ENCODE data around the gene SSTR3.
A peak's percentile ranks its signal among the peaks of the same experiment; 100 is the strongest.

Gene SSTR3

GRCh38 chr22:37259540-37260029 is 47.3 kb upstream of the SSTR3 start:
- Histone ChIP-seq H3K27ac (ENCODE audit: low read length) (no peak overlapping the region), H3K27me3 (replicated peaks; ENCODE audit: insufficient read depth, low read length) (no peaks in the 10 kb centered on the region), H3K9me3 (replicated peaks; ENCODE audit: insufficient read depth, low read length) (no peaks in the 10 kb centered on the region), H3K4me3 (ENCODE audit: low read length) (no peak overlapping the region), H3K4me2 (ENCODE audit: low read depth, low read length) (peak overlapping the region; percentile 9; the same call in 1 of the 2 replicates), H3K9me2 (replicated peaks; ENCODE audit: insufficient read depth, low read length) (no peaks in the 10 kb centered on the region), H3K9ac (ENCODE audit: low read length) (no peak overlapping the region), H3F3A (ENCODE audit: insufficient read depth, low read length) (no peaks in the 10 kb centered on the region), H4K20me1 (ENCODE audit: insufficient read depth, low read length) (no peaks in the 10 kb centered on the region), H3K79me2 (ENCODE audit: low read length) (no peaks in the 10 kb centered on the region), H2AFZ (ENCODE audit: low read length) (no peak overlapping the region), H3K36me3 (replicated peaks; ENCODE audit: insufficient read depth, low read length) (no peaks in the 10 kb centered on the region), H3K4me1 (ENCODE audit: low read length) (peaks cover 7% of the 10 kb centered on the region)
- TF ChIP-seq EZH2 (optimal IDR thresholded peaks at IDR 0.05; ENCODE audit: low read depth, low read length) = no peak
- peak; percentile 36 for TF ChIP-seq CTCF (IDR thresholded peaks at IDR 0.05; ENCODE audit: low read length)
- TF ChIP-seq EZH2phosphoT487 (IDR thresholded peaks at IDR 0.05; ENCODE audit: low read length) = no peak
- no peak for DNase-seq

GRCh38 chr22:37258753-37259401 is 46.6 kb upstream of the SSTR3 start:
- DNase-seq = no peak
- Histone ChIP-seq H3K4me3 (ENCODE audit: low read length) (no peak overlapping the region), H3K36me3 (replicated peaks; ENCODE audit: insufficient read depth, low read length) (no peaks in the 10 kb centered on the region), H2AFZ (ENCODE audit: low read length) (no peak overlapping the region), H4K20me1 (ENCODE audit: insufficient read depth, low read length) (no peaks in the 10 kb centered on the region), H3F3A (ENCODE audit: insufficient read depth, low read length) (no peaks in the 10 kb centered on the region), H3K9me2 (replicated peaks; ENCODE audit: insufficient read depth, low read length) (no peaks in the 10 kb centered on the region), H3K27me3 (replicated peaks; ENCODE audit: insufficient read depth, low read length) (no peaks in the 10 kb centered on the region), H3K27ac (ENCODE audit: low read length) (no peak overlapping the region), H3K79me2 (ENCODE audit: low read length) (no peaks in the 10 kb centered on the region), H3K9me3 (replicated peaks; ENCODE audit: insufficient read depth, low read length) (no peaks in the 10 kb centered on the region), H3K4me1 (ENCODE audit: low read length) (peaks cover 5% of the 10 kb centered on the region), H3K9ac (ENCODE audit: low read length) (no peak overlapping the region), H3K4me2 (ENCODE audit: low read depth, low read length) (no peak overlapping the region)
- TF ChIP-seq CTCF (IDR thresholded peaks at IDR 0.05; ENCODE audit: low read length) (no peak), EZH2phosphoT487 (IDR thresholded peaks at IDR 0.05; ENCODE audit: low read length) (no peak), EZH2 (optimal IDR thresholded peaks at IDR 0.05; ENCODE audit: low read depth, low read length) (no peak)

- no peak overlapping the region for H3K27ac ChIP-seq (ENCODE audit: low read length)
- TF ChIP-seq EZH2 (optimal IDR thresholded peaks at IDR 0.05; ENCODE audit: low read depth, low read length) (no peak), CTCF (IDR thresholded peaks at IDR 0.05; ENCODE audit: low read length) (no peak), EZH2phosphoT487 (IDR thresholded peaks at IDR 0.05; ENCODE audit: low read length) (no peak)
- H3K9me2 ChIP-seq (replicated peaks; ENCODE audit: insufficient read depth, low read length) = no peaks in the 10 kb centered on the region
- H3K9me3 ChIP-seq (replicated peaks; ENCODE audit: insufficient read depth, low read length) = no peaks in the 10 kb centered on the region
- H4K20me1 ChIP-seq (ENCODE audit: insufficient read depth, low read length) = no peaks in the 10 kb centered on the region
- DNase-seq = no peak
- no peaks in the 10 kb centered on the region for H3F3A ChIP-seq (ENCODE audit: insufficient read depth, low read length)
- H3K9ac ChIP-seq (ENCODE audit: low read length) = no peak overlapping the region
- H3K36me3 ChIP-seq (replicated peaks; ENCODE audit: insufficient read depth, low read length) = no peaks in the 10 kb centered on the region
- no peak overlapping the region for H3K4me3 ChIP-seq (ENCODE audit: low read length)
- peaks cover 5% of the 10 kb centered on the region for H3K4me1 ChIP-seq (ENCODE audit: low read length)
- H2AFZ ChIP-seq (ENCODE audit: low read length) = no peak overlapping the region
- no peak overlapping the region for H3K4me2 ChIP-seq (ENCODE audit: low read depth, low read length)
- no peaks in the 10 kb centered on the region for H3K79me2 ChIP-seq (ENCODE audit: low read length)
- H3K27me3 ChIP-seq (replicated peaks; ENCODE audit: insufficient read depth, low read length) = no peaks in the 10 kb centered on the region
Observed at GRCh38 chr22:37258005-37258752, 45.9 kb upstream of the SSTR3 start.

All from MM.1S (cell line).